KOPT-K1 (cell line): ENCODE results near the gene OOSP4A.

Experiments
- H3K27ac ChIP-seq: fragments of 200-600 bp; sonication (generic); 2 replicates; pipeline ENCODE4 v1.5.1; 2016; ENCODE audit warnings: antibody characterized with exemption, mild to moderate bottlenecking, low read depth, low read length; ENCODE audit not compliant: poor library complexity, severe bottlenecking
- H3K36me3 ChIP-seq: fragments of 200-600 bp; sonication (generic); 2 replicates; pipeline ENCODE4 v1.5.1; 2017; ENCODE audit warnings: antibody characterized with exemption, mild to moderate bottlenecking, low read length, moderate library complexity; ENCODE audit not compliant: insufficient read depth
- H3K9me3 ChIP-seq: fragments of 200-600 bp; sonication (generic); 2 replicates; pipeline ENCODE4 v1.5.1; 2017; ENCODE audit warnings: antibody characterized with exemption, low read length, mild to moderate bottlenecking; ENCODE audit not compliant: insufficient read depth, poor library complexity, severe bottlenecking

The OOSP4A gene

GRCh38 chr11:60003729-60004128 is 39.9 kb downstream of the OOSP4A start:
- H3K36me3 ChIP-seq, result no peaks in the 10 kb centered on the region
- no peak overlapping the region for H3K27ac ChIP-seq
- H3K9me3 ChIP-seq, result no peaks in the 10 kb centered on the region

DNA sequence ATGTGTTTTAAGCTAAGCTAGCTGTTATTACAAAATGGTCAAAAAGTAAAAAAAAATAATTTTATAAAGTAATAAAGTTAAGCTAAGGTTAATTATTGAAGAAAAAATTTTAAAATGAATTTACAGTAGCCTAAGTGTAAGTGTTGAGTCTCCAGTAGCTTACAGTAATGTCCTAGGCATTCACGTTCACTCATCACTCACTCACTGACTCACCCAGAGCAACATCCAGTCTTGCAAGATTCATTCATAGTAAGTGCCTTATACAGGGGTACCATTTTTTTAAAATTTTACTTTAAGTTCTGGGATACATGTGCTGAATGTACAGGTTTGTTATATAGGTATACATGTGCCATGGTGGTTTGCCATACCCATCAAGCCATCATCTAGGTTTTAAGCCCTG is 41.5 kb downstream of the OOSP4A start:
- Histone ChIP-seq H3K9me3 (no peaks in the 10 kb centered on the region), H3K36me3 (no peaks in the 10 kb centered on the region), H3K27ac (no peak overlapping the region)

- H3K36me3 ChIP-seq, result no peaks in the 10 kb centered on the region
- no peak within 1 kb of the TSS for H3K27ac ChIP-seq
- no peaks in the 10 kb centered on the region for H3K9me3 ChIP-seq
These were observed 53.0 kb downstream of the OOSP4A start, which contains the start of gene OOSP4B for GRCh38 chr11:60016881-60017280. Gene OOSP4B (plus strand): TSS chr11:60017181.

DNA sequence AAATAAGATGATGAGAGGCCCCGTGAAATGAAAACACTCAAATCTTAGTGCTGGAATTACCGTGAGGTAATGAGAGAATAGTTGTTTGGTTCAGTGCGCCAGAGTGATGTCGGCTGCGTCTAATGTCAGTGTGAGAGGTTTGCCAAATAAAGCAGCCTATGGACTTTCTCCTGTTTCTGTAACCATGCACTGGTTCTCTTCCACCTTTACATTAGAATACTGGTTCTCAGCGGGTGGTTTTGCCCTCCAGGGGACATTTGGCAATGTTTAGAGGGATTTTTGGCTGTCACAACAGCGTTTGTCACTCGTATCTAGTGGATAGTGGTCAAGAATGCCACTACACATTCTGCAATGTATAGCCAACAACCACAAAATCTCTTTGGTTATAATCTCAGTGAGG is 54.2 kb downstream of the OOSP4A start:
- H3K36me3 ChIP-seq, result no peaks in the 10 kb centered on the region
- H3K9me3 ChIP-seq, result no peaks in the 10 kb centered on the region
- H3K27ac ChIP-seq, result no peak overlapping the region
